Mesothelial cell of epicardium (in vitro differentiated cells): ENCODE measurements around the gene AHCYL1. TPM values are rescaled to one million over a fixed set of nuclear protein-coding genes. Genes with fewer than 3 reads are reported as not detected.

Experiments
- DNase-seq, 2 experiments: peaks; one replicate each; pipeline ENCODE4 v3.0.0; 2021; ENCODE audit warnings: low spot score in 2 of 2; ENCODE audit not compliant: unreplicated experiment in 2 of 2
- H3K27ac Mint-ChIP-seq: 2 replicates; pipeline ENCODE4 v1.8.0; 2021; ENCODE audit warnings: mixed read lengths
- H3K27me3 Mint-ChIP-seq: 2 replicates; pipeline ENCODE4 v1.8.0; 2021; ENCODE audit warnings: low read depth, mixed read lengths
- H3K36me3 Mint-ChIP-seq: 2 replicates; pipeline ENCODE4 v1.8.0; 2021; ENCODE audit warnings: mixed read lengths
- H3K4me1 Mint-ChIP-seq: 2 replicates; pipeline ENCODE4 v1.8.0; 2021; ENCODE audit warnings: mixed read lengths
- H3K4me3 Mint-ChIP-seq: 2 replicates; pipeline ENCODE4 v1.8.0; 2021; ENCODE audit warnings: mild to moderate bottlenecking, moderate library complexity, mixed read lengths
- H3K9me3 Mint-ChIP-seq: 2 replicates; pipeline ENCODE4 v1.8.0; 2021; ENCODE audit warnings: mixed read lengths
- total RNA-seq: library from RNA; stranded (reverse); gene quantifications from 3 replicates; pipeline ENCODE4 v1.2.1, GENCODE V29; 2021
- TF ChIP-seq, protein P1 (sequence below): fragments of 200-600 bp; sonication (generic); IDR thresholded peaks from one replicate; pipeline ENCODE4 v1.5.0; 2021; ENCODE audit warnings: antibody characterized with exemption; ENCODE audit not compliant: unreplicated experiment

AHCYL1 gene
- total RNA-seq, 1 donor from 2014 or later: 98.7 TPM

DNA sequence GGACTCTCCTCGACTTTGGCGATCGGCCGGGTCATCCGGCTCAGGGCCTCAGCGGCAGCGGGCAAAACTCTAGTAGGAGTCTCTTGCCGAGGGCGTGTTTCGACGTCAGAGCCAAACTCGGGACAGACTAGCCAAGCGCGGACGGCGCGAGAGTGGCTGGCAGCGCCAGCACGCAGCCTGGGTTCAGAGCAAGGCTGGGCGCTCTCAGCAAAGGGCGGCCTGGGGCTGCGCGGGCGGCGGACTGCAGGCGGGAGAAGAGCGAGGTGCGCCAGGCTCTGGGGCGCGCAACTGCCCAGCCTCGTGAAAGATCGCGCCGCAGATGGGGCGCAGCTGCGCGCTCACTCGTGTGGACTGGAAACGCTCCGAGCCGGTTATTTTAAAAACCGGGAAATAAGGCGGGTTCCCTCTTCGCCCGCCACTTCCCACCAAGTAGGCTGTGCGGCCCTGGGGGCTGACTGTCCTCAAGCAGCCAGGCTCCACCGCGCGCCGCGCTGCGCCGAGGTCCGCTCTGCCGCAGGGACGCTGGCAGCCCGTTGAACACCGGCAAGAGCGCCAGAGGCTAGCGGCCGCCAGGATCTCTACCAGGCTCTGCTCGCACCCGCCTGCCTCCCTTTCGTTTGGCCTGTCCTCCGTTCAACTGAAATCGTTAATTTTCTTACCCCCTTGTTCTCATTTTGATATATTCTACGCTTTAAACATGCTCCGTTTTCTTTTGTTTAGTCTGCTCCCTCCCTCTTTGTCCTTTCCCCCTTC lies 83.5 kb downstream of the AHCYL1 start:
- DNase-seq: peak in 1 of 2 experiments; percentile 60
- peak overlapping the region; percentile 98 for H3K27ac Mint-ChIP-seq
- no peaks in the 10 kb centered on the region for H3K9me3 Mint-ChIP-seq

DNA sequence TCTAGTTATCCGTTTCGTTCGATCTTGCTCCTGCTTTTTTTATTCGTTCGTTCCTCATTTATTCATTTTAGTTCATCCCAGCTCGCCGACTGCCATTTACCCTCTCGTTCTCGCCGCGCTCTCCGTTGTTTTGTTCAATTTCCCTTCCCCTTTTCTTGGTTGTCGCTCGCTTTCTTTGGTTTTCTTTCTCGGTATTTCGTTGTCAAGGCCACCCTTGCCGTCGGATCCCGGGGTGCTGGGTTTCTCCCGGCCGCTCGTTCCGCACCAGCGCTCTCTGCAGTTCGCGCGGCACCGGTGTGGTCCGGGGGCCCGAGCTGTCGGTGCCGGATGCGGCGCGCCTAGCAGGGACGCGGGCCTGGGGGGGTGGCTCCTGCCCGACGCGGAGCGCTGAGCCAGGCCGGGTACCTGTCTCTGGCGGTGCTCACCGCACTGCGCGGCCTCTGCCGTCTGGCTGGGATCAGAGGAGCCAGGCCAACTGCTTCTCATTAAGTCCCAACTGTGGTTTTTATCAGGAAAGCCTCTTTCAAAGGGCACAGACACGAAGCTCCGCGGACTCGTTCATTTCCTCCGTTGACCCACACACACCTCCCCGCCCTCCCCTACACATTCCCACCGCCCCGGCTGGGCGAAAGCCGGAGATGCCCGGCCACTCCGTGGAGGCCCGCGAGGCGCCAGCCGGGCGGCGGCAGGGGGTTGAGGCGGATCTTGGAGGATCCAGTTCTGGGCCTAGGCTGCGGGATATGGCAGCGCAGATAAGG lies 84.3 kb downstream of the AHCYL1 start:
- peak in 1 of 2 experiments; percentile 51 for DNase-seq
- Mint-ChIP-seq H3K4me3 (peak overlapping the region; percentile 85), H3K27me3 (peaks cover 5% of the 10 kb centered on the region), H3K9me3 (no peaks in the 10 kb centered on the region), H3K36me3 (peaks cover 24% of the 10 kb centered on the region), H3K27ac (peak overlapping the region; percentile 98), H3K4me1 (peaks cover 71% of the 10 kb centered on the region)
- TF ChIP-seq, protein P1, sequence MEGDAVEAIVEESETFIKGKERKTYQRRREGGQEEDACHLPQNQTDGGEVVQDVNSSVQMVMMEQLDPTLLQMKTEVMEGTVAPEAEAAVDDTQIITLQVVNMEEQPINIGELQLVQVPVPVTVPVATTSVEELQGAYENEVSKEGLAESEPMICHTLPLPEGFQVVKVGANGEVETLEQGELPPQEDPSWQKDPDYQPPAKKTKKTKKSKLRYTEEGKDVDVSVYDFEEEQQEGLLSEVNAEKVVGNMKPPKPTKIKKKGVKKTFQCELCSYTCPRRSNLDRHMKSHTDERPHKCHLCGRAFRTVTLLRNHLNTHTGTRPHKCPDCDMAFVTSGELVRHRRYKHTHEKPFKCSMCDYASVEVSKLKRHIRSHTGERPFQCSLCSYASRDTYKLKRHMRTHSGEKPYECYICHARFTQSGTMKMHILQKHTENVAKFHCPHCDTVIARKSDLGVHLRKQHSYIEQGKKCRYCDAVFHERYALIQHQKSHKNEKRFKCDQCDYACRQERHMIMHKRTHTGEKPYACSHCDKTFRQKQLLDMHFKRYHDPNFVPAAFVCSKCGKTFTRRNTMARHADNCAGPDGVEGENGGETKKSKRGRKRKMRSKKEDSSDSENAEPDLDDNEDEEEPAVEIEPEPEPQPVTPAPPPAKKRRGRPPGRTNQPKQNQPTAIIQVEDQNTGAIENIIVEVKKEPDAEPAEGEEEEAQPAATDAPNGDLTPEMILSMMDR: no peak

More for the DNA sequence above, 83.5 kb downstream of the AHCYL1 start:
- H3K36me3 Mint-ChIP-seq: peaks cover 21% of the 10 kb centered on the region
- H3K4me3 Mint-ChIP-seq: peak overlapping the region; percentile 85
- H3K27me3 Mint-ChIP-seq: peaks cover 5% of the 10 kb centered on the region
- H3K4me1 Mint-ChIP-seq: peaks cover 72% of the 10 kb centered on the region
- TF ChIP-seq, protein P1: no peak

DNA sequence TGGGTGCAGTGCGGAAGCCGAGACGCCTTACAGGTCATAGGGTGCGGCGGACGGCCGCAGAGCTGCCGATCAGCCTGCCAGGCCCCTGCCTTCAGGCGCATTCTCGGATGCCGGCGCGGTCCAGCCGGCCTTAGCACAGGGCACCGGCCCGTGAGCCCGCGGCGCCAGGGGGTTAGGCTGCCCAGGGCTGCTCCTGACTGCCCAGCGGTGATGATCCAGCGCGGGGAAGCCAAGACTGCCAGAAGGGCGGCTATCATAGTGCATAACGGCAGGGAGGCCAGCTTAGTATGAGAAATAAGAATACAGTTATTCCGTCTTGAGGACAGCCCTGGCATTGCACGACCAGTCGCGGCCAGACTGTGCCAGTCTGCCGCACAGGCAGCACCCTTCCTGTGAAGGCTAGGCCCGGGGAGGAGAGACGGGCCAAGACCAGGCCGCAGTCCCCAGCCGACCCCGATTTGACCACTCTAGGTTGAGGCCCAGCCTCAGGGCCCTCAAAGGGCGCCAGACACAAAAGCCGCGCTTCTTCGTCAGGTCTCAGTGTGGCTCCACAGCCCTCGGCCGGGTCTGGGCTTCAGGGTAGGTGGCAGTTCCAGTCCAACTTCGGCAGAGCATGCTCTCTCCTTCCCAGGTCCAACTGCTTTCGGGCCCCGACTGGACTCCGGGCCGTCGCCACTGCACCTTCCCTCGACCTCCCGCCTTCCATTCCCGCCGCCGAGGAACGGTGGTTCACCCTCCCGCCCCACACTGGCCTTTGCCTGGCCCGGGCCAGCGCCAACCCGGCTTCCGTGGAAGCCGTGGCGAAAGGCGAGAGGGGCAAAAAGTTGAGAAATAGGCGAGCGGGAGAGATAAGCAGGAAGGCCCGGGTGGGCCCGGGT lies 85.1 kb downstream of the AHCYL1 start:
- peaks cover 71% of the 10 kb centered on the region for H3K4me1 Mint-ChIP-seq
- DNase-seq: peak in 1 of 2 experiments; percentile 63
- no peaks in the 10 kb centered on the region for H3K9me3 Mint-ChIP-seq
- TF ChIP-seq, protein P1: no peak
- H3K27me3 Mint-ChIP-seq: peaks cover 5% of the 10 kb centered on the region
- peak overlapping the region; percentile 98 for H3K27ac Mint-ChIP-seq
- H3K36me3 Mint-ChIP-seq: peaks cover 29% of the 10 kb centered on the region
- H3K4me3 Mint-ChIP-seq: peak overlapping the region; percentile 85

DNA sequence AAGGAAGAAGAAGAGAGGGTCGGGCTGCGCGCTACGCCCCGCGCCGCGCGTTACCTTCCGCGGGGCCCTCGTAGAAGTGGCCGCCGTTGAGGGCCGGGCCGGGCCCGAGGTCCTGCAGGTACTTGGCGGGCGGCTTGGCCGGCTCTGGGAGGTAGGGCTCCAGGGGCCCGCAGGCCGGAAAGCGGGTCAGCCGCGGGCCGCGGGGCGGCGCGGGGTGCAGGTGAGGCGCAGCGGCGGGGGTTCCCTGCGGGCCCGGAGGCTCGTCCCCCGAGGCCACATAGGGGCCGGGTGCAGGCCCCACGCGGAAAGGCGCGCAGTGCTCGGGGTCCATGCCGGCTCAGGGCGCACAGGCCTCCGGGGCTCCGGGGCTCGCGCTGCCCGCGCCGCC lies 85.7 kb downstream of the AHCYL1 start:
- TF ChIP-seq, protein P1: no peak
- Mint-ChIP-seq H3K4me1 (peaks cover 69% of the 10 kb centered on the region), H3K36me3 (peaks cover 32% of the 10 kb centered on the region), H3K27ac (peak overlapping the region; percentile 98), H3K27me3 (peaks cover 5% of the 10 kb centered on the region), H3K4me3 (peak overlapping the region; percentile 85), H3K9me3 (no peaks in the 10 kb centered on the region)
- peak in 1 of 2 experiments; percentile 67 for DNase-seq

DNA sequence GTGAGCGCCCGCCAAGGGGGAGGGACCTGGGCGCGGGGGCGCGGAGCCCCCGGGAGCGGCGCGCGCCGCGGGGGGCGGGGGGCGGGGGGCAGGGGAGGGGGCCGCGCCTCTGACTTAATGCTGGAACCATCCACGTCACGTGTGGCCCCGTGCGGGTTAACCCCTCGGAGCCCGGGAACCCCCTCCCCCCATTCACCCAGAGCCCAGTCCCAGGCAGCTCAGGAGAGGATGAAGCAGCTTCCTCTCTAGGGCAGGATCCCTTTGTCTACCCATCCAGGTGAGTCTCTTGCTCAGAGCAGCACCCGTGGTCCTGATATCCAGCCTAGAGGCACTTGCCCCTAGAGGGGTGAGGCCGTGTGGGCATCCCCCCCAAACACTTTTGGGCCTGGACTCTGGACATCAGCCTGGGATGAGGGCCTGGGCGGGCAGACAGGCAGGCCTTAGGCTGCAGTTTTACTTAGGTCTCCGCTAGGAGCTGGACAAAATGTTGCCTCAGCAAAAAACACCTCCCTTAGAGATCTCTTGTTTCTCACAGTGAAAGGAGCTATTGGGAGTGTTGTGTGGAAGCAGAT lies 86.2 kb downstream of the AHCYL1 start, which contains the start of gene ALX3:
Gene ALX3 (minus strand): TSS at position 2 of the 572 bp plus-strand sequence. CDS start 60 bp downstream, outside the sequence.
- Mint-ChIP-seq H3K27ac (peak within 1 kb of the TSS; percentile 98), H3K27me3 (peaks cover 5% of the 10 kb centered on the region), H3K4me1 (peaks cover 68% of the 10 kb centered on the region), H3K36me3 (peaks cover 36% of the 10 kb centered on the region), H3K4me3 (peak within 1 kb of the TSS; percentile 85), H3K9me3 (no peaks in the 10 kb centered on the region)
- TF ChIP-seq, protein P1: no peak
- DNase-seq: peak; percentile 57 to 76
